ENCODE measurements around the gene HIRA. TPM values are rescaled to one million over a fixed set of nuclear protein-coding genes. Genes with fewer than 3 reads are reported as not detected.

Gene HIRA
- total RNA-seq, 1 donor from 2014 or later, result 36.2 TPM

GRCh38 chr22:19471572-19471971 is 40.0 kb upstream of the HIRA start:
- no peak for TF ChIP-seq CTCF (IDR thresholded peaks at IDR 0.05)
- intact Hi-C loops (cut with DNase I), result no loop called here
- Histone ChIP-seq H3K4me1 (no peaks in the 10 kb centered on the region), H3K36me3 (peaks cover 83% of the 10 kb centered on the region in 2 donors), H3K27ac (no peak overlapping the region), H3K9me3 (no peaks in the 10 kb centered on the region), H3K4me3 (no peak overlapping the region), H3K27me3 (no peaks in the 10 kb centered on the region)
- DNase-seq (ENCODE audit: low spot score in 2 of 2), result no peak

GRCh38 chr22:19470010-19470409 is 38.5 kb upstream of the HIRA start:
- no peak for TF ChIP-seq CTCF (IDR thresholded peaks at IDR 0.05)
- no peak overlapping the region for H3K4me3 ChIP-seq
- peaks cover 91 to 99% of the 10 kb centered on the region in 2 donors for H3K36me3 ChIP-seq
- no peaks in the 10 kb centered on the region for H3K9me3 ChIP-seq
- no peak overlapping the region for H3K27ac ChIP-seq
- no peaks in the 10 kb centered on the region for H3K4me1 ChIP-seq
- intact Hi-C loops (cut with DNase I), result no loop called here
- DNase-seq (ENCODE audit: low spot score in 2 of 2), result no peak
- H3K27me3 ChIP-seq, result no peaks in the 10 kb centered on the region

GRCh38 chr22:19469421-19469820 is 37.9 kb upstream of the HIRA start:
- H3K9me3 ChIP-seq, result no peaks in the 10 kb centered on the region
- peaks cover 93 to 100% of the 10 kb centered on the region in 2 donors for H3K36me3 ChIP-seq
- intact Hi-C loops (cut with DNase I), result no loop called here
- H3K4me1 ChIP-seq, result no peaks in the 10 kb centered on the region
- no peak for TF ChIP-seq CTCF (IDR thresholded peaks at IDR 0.05)
- H3K27ac ChIP-seq, result no peak overlapping the region
- H3K4me3 ChIP-seq, result no peak overlapping the region
- no peaks in the 10 kb centered on the region for H3K27me3 ChIP-seq
- no peak for DNase-seq (ENCODE audit: low spot score in 2 of 2)

- intact Hi-C loops (cut with DNase I), result no loop called here
- Histone ChIP-seq H3K4me3 (no peak overlapping the region), H3K36me3 (peaks cover 85 to 100% of the 10 kb centered on the region in 2 donors), H3K4me1 (no peaks in the 10 kb centered on the region), H3K9me3 (no peaks in the 10 kb centered on the region), H3K27ac (no peak overlapping the region), H3K27me3 (no peaks in the 10 kb centered on the region)
- no peak for DNase-seq (ENCODE audit: low spot score in 2 of 2)
- no peak for TF ChIP-seq CTCF (IDR thresholded peaks at IDR 0.05)
Observed at GRCh38 chr22:19467912-19468311, 36.4 kb upstream of the HIRA start.

- H3K36me3 ChIP-seq, result peaks cover 77 to 100% of the 10 kb centered on the region in 2 donors
- H3K27me3 ChIP-seq, result no peaks in the 10 kb centered on the region
- H3K4me1 ChIP-seq, result no peaks in the 10 kb centered on the region
- intact Hi-C loops (cut with DNase I), result no loop called here
- H3K27ac ChIP-seq, result no peak overlapping the region
- H3K4me3 ChIP-seq, result no peak overlapping the region
- H3K9me3 ChIP-seq, result no peaks in the 10 kb centered on the region
- no peak for DNase-seq (ENCODE audit: low spot score in 2 of 2)
- no peak for TF ChIP-seq CTCF (IDR thresholded peaks at IDR 0.05)
Observed at GRCh38 chr22:19466848-19467752, 35.6 kb upstream of the HIRA start.

Measured in ascending aorta (tissue), 2 donors.